ENCODE data around the gene SCUBE1.

- no peak for TF ChIP-seq CTCF (IDR thresholded peaks at IDR 0.05)
- TF ChIP-seq REST (IDR thresholded peaks at IDR 0.05; ENCODE audit: insufficient read depth in 1 of 2, low read depth in 2 of 2, low read length in 1 of 2): no peak
These were observed 46.8 kb downstream of the SCUBE1 start for GRCh38 chr22:43296276-43296902.
